GM10847 (cell line): Measurements from ENCODE around the gene BICRAL.

Experiments used
- POLR2A ChIP-seq: IDR thresholded peaks from 2 replicates; pipeline ENCODE4 v1.6.1; 2011; ENCODE audit not compliant: insufficient read length; ENCODE audit errors: extremely low read depth

Gene BICRAL

DNA sequence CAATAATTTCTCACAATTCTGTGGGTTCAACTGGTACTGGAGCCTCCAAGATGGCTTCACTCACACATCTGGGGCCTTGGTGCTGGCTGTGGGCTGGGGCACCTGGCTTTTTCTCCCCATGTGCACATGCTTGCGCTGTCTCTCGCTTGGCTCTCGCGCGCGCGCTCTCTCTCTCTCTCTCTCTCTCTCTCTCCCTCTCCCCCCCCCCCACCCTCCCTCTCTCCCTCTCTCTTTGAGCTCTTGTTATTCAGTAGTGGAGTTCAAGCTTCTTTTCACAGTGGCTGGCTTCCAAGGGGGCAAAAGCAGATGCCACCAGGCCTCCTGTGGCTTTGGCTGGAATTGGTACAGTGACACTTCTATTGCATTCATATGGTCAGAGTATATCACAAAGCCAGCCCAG is 25.1 kb upstream of the BICRAL start:
- no peak for TF ChIP-seq POLR2A

DNA sequence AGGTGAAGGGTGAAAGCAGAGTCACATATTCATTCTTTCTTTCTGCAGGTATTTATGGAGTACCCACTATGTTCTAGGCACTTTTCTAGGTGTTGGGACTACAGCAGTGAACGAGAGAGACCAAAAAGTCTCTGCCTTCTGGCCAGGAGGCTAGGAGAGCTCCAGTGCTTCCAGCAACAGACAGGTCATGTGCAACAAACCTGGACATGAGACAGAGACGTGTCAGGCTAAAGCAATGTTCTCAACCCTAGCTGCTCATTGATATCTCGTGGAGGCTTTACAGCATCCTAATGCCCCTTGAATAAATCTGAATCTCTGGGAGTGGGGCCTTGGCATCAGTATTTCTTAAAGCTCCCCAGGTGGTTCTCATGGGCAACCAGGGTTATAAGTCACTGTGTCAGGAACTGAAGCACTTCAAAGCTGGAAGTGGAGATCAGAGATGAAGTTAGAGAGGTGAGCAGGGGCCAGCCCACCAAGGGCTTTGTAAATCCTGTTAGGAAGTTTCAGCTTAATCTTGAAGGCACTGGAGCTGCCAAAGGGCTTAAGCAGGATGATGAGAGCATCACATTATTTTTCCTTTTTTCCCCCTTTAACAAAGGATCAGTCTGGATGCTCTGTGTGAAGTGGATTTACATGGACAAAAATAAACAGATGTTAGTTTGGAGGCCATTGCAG is 23.0 kb upstream of the BICRAL start:
- no peak for TF ChIP-seq POLR2A

DNA sequence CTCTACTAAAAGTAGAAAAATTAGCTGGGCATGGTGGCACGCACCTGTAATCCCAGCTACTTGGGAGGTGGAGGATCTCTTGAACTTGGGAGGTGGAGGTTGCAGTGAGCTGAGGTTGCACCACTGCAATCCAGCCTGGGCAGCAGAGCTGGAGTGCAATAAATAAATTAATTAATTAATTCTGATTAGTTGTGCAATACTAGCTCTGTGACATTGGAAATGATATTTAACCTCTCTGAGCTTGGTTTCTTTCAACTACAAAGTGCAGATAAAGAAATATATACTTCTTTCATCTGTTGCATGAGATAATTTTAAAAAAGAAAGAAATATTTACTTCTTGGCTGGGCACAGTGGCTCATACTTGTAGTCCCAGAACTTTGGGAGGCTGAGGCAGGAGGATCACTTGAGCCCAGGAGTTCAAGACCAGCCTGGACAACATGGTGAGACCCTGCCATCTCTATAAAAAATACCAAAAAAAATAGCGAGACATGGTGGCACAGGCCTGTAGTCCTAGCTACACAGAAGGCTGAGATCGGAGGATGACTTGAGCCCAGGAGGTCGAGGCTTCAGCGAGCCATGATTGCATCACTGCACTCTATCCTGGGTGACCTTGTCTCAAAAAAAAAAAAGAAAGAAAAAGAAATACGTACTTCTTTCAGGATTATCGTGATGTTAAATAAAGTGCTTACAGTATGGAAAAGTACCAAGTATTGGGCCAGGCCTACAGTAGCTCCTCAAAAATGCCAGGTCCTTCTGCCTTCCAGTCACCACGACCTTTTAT is 20.4 kb upstream of the BICRAL start:
- no peak for TF ChIP-seq POLR2A

DNA sequence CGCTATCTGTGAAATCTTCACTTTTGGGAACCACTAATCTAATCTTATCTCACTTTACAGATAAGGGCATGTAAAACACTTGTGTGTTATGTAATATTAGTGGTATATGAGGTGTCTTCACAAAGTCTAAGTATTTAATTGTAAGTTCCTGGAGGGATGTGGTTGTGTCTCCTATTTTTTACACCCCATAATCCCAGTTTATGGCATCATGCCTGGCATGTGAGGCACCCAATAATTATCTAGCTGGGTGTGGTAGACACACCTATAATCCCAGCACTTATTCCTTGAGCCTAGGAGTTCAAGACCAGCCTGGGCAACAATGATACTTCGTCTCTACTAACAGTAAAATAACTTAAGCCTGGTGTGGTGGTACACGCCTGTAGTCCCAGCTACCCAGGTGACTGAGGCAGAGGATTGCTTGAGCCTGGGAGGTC is 19.4 kb upstream of the BICRAL start:
- no peak for TF ChIP-seq POLR2A

DNA sequence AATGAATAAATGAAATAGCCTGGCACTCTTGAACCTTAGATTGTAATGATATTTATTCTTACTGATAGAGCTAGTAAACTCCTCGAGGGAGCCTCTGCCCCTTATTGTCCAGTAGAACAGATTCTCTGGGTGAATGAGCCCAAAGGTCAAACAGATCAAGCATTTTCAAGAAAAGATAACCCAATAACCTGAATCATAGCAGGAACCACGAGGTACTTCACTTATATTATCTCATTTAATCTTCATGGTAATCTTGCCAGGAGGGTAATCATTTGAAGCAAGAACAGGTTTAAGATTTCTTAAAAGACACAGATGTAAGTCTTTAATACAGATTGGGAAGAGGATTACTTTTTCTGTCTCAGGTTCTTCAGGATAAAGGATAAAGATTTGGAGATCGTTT is 18.9 kb upstream of the BICRAL start:
- no peak for TF ChIP-seq POLR2A

DNA sequence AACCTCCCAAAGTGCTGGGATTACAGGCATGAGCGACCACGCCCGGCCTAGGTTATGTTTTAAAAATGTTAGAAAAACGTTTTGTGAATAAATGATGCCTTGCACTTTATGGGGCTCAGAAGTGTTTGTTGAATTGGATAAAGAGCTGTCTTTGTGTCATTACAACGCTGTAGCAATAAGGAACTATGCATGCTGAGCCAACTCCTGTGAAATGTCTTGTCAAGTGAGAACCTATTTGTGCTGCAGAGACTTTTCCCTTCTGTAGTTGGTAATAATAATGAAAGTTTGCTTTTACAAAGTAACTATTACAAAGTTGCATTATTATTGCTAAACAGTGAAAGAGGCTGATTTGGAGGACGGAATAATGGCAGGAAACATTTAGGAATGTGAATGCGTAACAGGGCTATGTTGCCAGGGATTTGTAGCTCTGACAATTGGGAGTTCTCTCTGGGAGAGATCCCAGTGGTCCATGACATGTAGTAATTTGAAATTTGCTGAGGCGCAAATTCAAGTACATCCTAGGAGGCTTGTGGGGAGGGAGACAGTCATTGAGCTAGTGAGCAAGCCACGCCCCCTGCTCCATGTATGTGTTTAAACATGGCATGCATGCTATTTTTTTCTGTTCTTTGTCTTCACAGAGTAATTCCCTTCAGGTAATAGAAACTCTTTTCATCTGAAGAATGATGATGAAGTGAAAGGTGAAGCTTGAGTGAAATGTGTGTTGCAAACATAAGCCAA is 16.8 kb upstream of the BICRAL start:
- no peak for TF ChIP-seq POLR2A

DNA sequence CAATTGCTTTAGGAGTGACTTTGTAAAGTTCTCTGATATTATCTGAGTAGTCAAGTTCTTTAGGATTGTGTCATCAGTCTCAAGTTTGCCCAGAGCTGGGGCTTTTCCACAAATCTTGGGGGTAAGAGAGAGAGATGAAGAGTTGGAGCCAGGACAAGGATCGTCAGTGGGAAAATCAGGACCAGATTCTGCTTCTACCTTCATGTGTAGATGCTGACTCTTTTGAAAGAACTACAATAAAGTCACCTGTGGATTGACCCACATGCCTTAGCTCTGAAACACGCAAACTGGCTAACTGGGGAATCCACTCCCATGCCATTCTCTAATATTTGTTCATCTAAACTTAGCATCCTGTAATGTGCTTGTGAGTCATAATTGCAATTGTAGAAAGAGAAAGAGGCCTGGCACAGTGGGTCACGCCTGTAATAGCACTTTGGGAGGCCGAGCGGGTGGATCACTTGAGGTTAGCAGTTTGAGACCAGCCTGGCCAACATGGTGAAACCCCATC is 15.6 kb upstream of the BICRAL start:
- TF ChIP-seq POLR2A: no peak

DNA sequence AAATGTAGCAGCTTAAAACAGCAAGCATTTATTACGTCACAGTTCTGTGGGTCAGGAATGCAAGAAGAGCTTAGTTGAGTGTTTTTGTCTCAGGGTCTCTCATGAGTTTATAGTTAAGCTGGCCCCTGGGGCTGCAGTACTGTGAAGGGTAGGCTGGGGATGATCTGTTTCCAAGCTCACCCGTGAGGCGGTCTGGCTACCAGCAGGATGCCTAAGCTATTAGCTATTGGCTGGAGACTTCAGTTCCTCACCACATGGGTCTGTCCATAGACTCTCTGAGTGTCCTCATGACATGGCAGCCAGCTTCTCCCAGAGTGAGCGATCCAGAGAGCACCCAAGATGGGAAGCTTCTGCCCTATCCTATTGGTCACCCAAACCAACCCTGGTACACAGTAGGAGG is 12.8 kb upstream of the BICRAL start:
- TF ChIP-seq POLR2A: no peak

DNA sequence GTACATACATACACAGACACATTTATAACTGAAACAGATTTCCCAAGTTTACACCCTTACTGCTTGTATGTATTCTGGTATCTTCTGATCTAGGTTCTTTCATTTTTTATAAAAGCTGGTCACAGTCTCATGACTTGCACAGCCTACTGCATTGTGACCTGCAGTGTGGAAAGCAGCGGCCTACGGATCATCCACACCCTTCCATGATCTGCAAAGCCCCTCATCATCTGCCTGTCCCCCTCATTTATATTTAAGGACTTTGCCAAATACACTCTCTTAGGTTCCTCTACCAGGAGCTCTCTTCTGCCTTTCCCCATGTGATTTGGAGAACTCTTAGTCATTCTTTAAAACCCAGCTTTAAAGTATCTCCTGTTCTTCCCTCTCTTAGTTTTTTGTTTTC is 12.0 kb upstream of the BICRAL start:
- TF ChIP-seq POLR2A: no peak

DNA sequence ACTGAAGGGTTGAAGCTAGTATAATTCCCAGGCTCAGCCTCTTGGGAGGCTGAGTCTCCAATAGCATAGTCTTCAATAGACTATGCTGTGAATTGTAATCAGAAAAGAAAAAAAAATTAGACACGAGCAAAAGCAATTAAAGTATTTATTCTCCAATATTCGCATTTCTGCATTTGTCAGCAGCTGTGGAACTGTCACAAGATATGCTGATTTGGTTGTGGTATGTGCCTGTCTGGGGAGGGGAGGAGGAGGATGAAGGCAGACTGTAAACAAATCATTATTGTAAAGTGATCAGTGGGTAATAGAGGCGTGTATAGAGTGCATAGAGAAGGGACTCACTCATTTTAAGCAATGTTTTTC is 10.1 kb upstream of the BICRAL start:
- no peak for TF ChIP-seq POLR2A

DNA sequence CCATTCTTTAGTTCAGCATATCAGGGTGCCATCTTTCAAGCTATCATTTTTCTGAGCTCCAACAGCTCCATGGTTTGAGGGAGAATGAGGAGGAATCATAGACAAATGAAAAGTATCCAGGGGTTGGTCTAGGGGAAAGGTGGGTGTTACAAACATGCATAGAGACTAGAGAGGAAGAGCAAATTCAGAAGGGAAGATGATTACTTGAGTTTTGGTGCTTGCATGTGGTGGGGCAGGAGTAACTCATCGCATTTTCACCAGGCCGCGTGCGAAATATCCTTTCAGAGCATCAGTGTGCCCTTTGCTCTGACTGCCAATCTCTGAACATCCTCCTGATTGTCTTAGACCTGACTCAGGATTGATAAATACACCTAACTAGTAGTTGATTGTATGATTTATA is 7.7 kb upstream of the BICRAL start:
- TF ChIP-seq POLR2A: no peak

DNA sequence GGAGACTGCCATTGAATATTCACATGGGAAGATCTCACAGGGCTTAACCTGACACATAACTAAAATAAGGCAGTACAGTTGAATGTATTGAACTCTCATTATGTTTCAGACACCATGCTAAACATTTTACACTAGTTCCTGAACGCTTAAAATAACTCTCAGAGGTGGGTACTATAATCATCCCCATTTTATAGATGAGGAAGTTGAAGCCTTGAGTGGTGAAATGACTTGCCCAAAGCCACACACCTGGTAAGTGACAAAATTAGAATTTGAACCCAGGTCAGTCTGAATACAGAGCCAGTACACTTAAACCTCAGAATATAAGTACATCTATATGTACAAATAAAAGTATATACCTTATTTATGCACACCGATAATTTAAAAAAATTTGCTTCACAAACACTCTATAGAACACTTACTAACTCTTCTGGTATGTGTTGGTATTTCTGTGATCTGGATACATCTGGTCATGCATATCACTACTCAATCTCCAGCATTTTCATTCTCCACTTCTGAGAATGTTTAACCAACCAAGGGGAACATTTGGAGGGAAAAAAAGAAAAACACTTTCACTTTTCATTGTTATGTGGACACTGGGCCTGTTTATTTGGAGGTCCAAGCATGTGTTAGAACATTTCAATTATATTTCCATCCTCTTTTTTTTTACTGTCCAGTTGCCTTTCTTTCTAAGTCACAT is 4.6 kb upstream of the BICRAL start:
- TF ChIP-seq POLR2A: no peak

DNA sequence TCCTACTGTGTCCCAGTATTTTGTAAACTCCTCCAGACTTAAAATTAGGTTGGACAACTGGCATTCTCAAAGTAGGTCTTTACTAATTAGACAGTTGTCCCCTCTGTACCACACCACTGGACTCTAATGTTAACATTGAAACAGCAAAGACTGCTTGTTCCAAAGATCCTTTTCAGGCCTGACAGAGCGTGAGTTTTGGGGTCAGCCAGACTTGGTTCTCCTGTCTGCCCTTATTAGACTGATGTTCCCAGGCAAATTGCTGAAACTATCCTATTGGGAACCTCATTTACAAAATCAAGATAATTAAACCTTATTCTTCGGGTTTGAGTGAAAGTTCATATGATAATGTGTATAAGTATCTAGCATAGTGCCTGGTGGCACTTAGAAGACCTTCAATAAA is 3.7 kb upstream of the BICRAL start:
- no peak for TF ChIP-seq POLR2A

DNA sequence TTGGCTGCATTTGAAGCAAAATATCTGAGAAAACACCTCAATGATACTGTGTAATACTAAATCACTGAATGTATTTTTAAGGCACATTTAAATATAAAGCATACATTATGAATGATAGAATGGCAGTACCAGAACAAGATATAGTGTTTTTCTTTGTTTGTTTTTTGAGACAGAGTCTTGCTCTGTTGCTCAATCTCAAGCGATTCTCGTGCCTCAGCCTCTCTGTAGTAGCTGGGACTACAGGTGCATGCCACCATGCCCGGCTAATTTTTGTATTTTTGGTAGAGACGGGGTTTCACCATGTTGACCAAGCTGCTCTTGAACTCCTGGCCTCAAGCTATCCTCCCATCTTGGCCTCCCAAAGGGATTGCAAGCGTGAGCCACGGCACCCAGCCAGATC is 2.3 kb upstream of the BICRAL start:
- TF ChIP-seq POLR2A: no peak

DNA sequence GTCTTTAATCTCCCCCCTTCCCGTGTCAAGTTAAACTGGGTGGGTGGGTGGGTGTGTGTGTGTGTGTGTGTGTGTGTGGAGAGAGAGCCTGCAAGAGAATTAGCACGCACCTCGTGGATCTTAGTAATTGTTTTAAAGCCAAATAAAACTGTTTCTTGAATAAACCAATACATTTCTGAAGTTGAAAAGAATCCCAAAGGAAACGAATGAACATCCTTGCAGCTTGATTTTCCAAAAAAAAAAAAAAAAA is 381 bp upstream of the BICRAL start:
- no peak for TF ChIP-seq POLR2A

DNA sequence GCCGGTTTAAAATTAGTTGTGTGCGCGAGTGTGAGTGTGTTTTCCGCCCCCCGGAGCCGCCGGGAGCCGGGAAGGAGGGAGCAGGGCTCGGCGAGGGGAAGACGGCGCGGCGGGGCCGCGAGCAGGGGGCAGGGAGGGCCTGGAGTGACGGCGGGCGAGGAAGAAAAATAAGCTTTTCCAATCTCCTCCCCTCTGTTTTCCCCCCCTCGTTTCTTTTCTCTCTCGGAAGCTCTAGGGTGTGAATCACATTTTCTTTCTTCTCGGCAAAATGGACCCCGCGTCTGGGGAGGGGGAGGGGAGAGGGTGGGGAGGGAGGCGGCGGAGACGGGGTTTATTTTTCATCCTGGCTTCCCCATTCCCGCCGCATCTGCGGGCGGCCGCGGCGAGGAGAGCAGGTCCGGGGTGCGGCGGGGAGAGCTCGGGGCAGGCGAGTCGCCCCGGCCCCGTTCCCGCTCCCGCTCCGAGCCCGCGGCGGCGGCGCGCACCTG is 881 bp downstream of the BICRAL start:
- TF ChIP-seq POLR2A: peak; percentile 35

DNA sequence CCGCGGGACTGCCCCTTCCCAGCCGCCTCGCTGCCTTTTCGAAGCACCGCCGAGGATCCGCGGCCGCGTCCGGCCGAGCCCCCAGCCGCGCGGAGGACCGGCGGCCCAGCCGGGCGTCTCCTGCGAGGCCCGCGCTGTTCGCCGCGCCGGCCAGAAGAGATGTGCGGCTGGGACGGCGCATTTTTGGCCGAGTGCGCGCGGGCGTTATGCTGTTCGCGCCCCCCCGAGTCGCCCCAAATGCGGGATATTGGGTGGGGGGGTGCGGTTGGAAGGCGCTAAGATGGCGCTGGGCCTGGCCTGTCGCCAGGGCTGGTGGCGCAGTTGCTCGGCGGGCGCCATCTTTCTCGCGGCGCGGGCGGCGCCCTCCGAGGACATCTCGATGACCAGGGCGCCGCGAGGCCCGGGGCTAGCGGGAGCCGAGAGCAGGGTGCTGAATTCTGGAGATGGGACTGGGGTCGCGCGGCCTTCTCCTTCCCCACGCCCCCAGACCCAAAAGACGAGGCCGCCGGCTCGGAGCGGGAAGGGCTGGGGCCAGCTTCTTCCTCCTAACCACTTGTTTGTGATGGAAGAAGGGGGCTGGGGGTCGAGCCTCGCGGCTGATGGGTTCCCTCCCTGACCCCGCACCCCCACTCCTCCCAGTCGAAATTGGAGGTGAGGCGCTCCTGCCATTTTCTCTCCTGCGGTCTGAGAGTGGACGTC is 1.5 kb downstream of the BICRAL start:
- peak; percentile 70 for TF ChIP-seq POLR2A
